MM.1S (cell line): ENCODE data around the gene DNAH9.

Experiments
- DNase-seq: peaks from one replicate; pipeline ENCODE4 v3.0.0-alpha.2; 2015
- H2AFZ ChIP-seq: fragments of 300-600 bp; sonication (generic); 2 replicates; pipeline ENCODE4 v1.6.0; 2016; ENCODE audit warnings: antibody characterized with exemption, low read length
- H3F3A ChIP-seq: fragments of 300-600 bp; sonication (generic); 2 replicates; pipeline ENCODE4 v1.6.1; 2016; ENCODE audit warnings: mild to moderate bottlenecking, antibody characterized with exemption, low read length, moderate library complexity, mixed read lengths; ENCODE audit not compliant: insufficient read depth
- H3K27ac ChIP-seq: fragments of 300-600 bp; sonication (generic); 2 replicates; pipeline ENCODE4 v1.5.1; 2016; ENCODE audit warnings: mild to moderate bottlenecking, low read length
- H3K27me3 ChIP-seq: fragments of 300-600 bp; sonication (generic); replicated peaks from 2 replicates; pipeline ENCODE4 v1.6.0; 2016; ENCODE audit warnings: low read length; ENCODE audit not compliant: insufficient read depth
- H3K36me3 ChIP-seq: fragments of 300-600 bp; sonication (generic); replicated peaks from 2 replicates; pipeline ENCODE4 v1.6.1; 2016; ENCODE audit warnings: mild to moderate bottlenecking, low read length, mixed read lengths; ENCODE audit not compliant: insufficient read depth
- H3K4me1 ChIP-seq: fragments of 300-600 bp; sonication (generic); 2 replicates; pipeline ENCODE4 v1.6.1; 2016; ENCODE audit warnings: low read length, mixed read lengths
- H3K4me2 ChIP-seq: fragments of 300-600 bp; sonication (generic); 2 replicates; pipeline ENCODE4 v1.6.0; 2016; ENCODE audit warnings: low read depth, low read length
- H3K4me3 ChIP-seq: fragments of 300-600 bp; sonication (generic); 2 replicates; pipeline ENCODE4 v1.5.1; 2016; ENCODE audit warnings: low read length, mixed read lengths
- H3K79me2 ChIP-seq: fragments of 300-600 bp; sonication (generic); 2 replicates; pipeline ENCODE4 v1.6.1; 2016; ENCODE audit warnings: mixed run types, low read length, mixed read lengths
- H3K9ac ChIP-seq: fragments of 300-600 bp; sonication (generic); 2 replicates; pipeline ENCODE4 v1.6.1; 2016; ENCODE audit warnings: low read length, mixed read lengths
- H3K9me2 ChIP-seq: fragments of 300-600 bp; sonication (generic); replicated peaks from 2 replicates; pipeline ENCODE4 v1.6.1; 2016; ENCODE audit warnings: mild to moderate bottlenecking, low read length, mixed read lengths; ENCODE audit not compliant: insufficient read depth
- H3K9me3 ChIP-seq: fragments of 300-600 bp; sonication (generic); replicated peaks from 2 replicates; pipeline ENCODE4 v1.6.1; 2016; ENCODE audit warnings: mild to moderate bottlenecking, low read length, mixed read lengths; ENCODE audit not compliant: insufficient read depth
- H4K20me1 ChIP-seq: fragments of 300-600 bp; sonication (generic); 2 replicates; pipeline ENCODE4 v1.6.1; 2016; ENCODE audit warnings: mild to moderate bottlenecking, low read length, moderate library complexity, mixed read lengths; ENCODE audit not compliant: insufficient read depth
- CTCF ChIP-seq: fragments of 300-600 bp; sonication (generic); IDR thresholded peaks from 2 replicates; pipeline ENCODE4 v1.5.1; 2016; ENCODE audit warnings: antibody characterized with exemption, low read length, mixed read lengths
- EZH2 ChIP-seq: fragments of 300-600 bp; sonication (generic); optimal IDR thresholded peaks from 2 replicates; pipeline ENCODE3; 2017; ENCODE audit warnings: low read depth, mild to moderate bottlenecking, antibody characterized with exemption, low read length, mixed read lengths
- EZH2phosphoT487 ChIP-seq: fragments of 300-600 bp; sonication (generic); IDR thresholded peaks from 2 replicates; pipeline ENCODE4 v1.6.1; 2018; ENCODE audit warnings: antibody characterized with exemption, low read length

DNAH9 gene

DNA sequence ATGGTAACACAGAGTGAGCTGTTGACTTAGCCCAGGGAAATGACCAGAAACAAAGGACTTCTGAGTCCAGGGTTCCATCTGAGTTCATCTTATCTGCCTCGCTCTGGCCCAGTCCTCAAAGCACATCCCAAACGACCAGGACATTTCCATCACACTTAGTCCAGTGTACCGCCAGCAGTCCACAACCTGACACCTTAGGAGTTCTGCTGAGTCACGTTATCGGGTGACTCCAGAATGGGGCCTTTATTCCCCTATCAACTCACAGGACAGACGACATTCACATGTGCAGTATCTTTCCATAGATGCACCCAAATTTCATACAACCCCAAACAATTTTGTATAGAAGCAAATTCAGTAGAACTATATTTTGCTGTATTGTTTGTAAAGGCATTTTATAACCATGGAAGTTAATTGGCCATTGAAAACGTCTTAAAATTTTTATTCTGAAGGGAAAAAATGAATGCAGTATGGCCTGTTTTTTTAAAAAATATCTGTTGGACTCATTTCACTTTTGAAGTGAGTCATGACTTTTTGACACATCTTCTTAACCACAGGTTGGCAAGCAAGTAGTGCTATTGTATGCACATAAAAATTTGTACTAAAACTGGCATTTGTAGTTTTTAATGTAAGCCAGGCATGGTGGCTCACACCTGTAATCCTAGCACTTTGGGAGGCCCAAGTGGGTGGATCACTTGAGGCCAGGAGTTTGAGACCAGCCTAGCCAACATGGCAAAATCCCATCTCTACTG is 352.7 kb downstream of the DNAH9 start:
- Histone ChIP-seq H3K36me3 (no peaks in the 10 kb centered on the region), H3K9me2 (no peaks in the 10 kb centered on the region), H3K27me3 (no peaks in the 10 kb centered on the region), H4K20me1 (no peaks in the 10 kb centered on the region), H3K4me3 (no peak overlapping the region), H3K27ac (no peak overlapping the region), H3K79me2 (no peaks in the 10 kb centered on the region), H3K9ac (no peak overlapping the region), H2AFZ (no peak overlapping the region), H3K4me1 (no peaks in the 10 kb centered on the region), H3K4me2 (no peak overlapping the region), H3K9me3 (no peaks in the 10 kb centered on the region), H3F3A (no peaks in the 10 kb centered on the region)
- TF ChIP-seq EZH2phosphoT487 (no peak), EZH2 (no peak), CTCF (no peak)
- DNase-seq: no peak

DNA sequence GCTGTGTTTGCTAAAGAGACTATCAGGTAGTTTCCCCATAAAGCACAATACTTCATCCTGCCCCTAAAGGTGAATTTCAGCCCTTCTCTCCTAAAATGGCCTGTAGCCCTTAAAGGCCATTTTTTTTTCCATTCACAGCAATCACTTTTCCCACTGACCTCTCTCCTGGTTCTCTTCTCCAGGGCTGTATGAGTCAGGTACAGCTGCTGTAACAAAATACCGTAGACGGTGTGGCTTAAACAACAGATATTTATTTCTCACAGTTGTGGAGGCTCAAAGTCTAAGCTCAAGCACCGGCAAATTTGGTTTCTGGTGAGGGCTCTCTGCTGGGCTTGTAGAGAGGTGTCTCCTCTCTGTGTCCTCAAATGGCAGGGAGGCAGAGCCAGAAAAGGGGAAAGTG is 354.3 kb downstream of the DNAH9 start:
- H3K9me3 ChIP-seq: no peaks in the 10 kb centered on the region
- no peak overlapping the region for H3K27ac ChIP-seq
- H3K27me3 ChIP-seq: no peaks in the 10 kb centered on the region
- no peak for TF ChIP-seq EZH2phosphoT487
- no peak for TF ChIP-seq CTCF
- no peak for TF ChIP-seq EZH2
- H3K36me3 ChIP-seq: no peaks in the 10 kb centered on the region
- H4K20me1 ChIP-seq: no peaks in the 10 kb centered on the region
- H3F3A ChIP-seq: no peaks in the 10 kb centered on the region
- H3K79me2 ChIP-seq: no peaks in the 10 kb centered on the region
- H3K9me2 ChIP-seq: no peaks in the 10 kb centered on the region
- H2AFZ ChIP-seq: no peak overlapping the region
- no peak for DNase-seq
- no peaks in the 10 kb centered on the region for H3K4me1 ChIP-seq
- H3K4me3 ChIP-seq: no peak overlapping the region
- no peak overlapping the region for H3K4me2 ChIP-seq
- H3K9ac ChIP-seq: no peak overlapping the region

DNA sequence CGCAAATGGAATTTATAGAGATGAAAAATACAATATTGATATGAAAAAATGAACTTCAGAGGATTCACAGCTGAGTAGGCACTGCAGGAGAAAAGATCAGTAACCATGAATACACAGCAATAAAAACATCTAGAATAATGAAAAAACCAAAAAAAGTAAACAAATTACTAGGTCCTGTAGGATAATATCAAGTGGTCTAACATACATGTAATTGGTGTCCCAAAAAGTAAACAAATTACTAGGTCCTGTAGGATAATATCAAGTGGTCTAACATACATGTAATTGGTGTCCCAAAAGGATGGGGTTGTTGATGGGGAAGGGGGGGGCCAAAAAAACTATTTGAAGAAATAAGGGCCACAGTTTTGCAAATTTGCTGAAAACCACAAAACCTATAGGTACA is 355.7 kb downstream of the DNAH9 start:
- Histone ChIP-seq H3K4me2 (no peak overlapping the region), H3K27ac (no peak overlapping the region), H3K79me2 (no peaks in the 10 kb centered on the region), H3F3A (no peaks in the 10 kb centered on the region), H3K27me3 (no peaks in the 10 kb centered on the region), H3K4me3 (no peak overlapping the region), H3K4me1 (no peaks in the 10 kb centered on the region), H3K9ac (no peak overlapping the region), H3K9me2 (no peaks in the 10 kb centered on the region), H3K36me3 (no peaks in the 10 kb centered on the region), H3K9me3 (no peaks in the 10 kb centered on the region), H4K20me1 (no peaks in the 10 kb centered on the region), H2AFZ (no peak overlapping the region)
- DNase-seq: no peak
- no peak for TF ChIP-seq EZH2
- no peak for TF ChIP-seq EZH2phosphoT487
- TF ChIP-seq CTCF: no peak
